Astrocyte (in vitro differentiated cells and primary cell): Measurements from ENCODE around the gene MCM7. TPM values are rescaled to one million over a fixed set of nuclear protein-coding genes. Genes with fewer than 3 reads are reported as not detected.

ENCODE experiments used
- DNase-seq: peaks from one replicate; pipeline ENCODE4 v3.0.0-alpha.2; 2010; ENCODE audit warnings: low read depth
- FAIRE-seq: peaks from 2 replicates; lab custom pipeline; 2011; peaks lifted over from hg19 to GRCh38; lab: Jason Lieb, UNC
- H2AFZ ChIP-seq: 2 replicates; pipeline ENCODE4 v1.6.0; 2012; ENCODE audit warnings: low read depth, low read length, inconsistent platforms
- H3K27ac ChIP-seq: 2 replicates; pipeline ENCODE4 v1.5.1; 2011; ENCODE audit warnings: low read depth, low read length, inconsistent platforms
- H3K27me3 ChIP-seq: 2 replicates; pipeline ENCODE4 v1.6.0; 2011; ENCODE audit warnings: low read length, inconsistent platforms; ENCODE audit not compliant: insufficient read depth
- H3K36me3 ChIP-seq: 2 replicates; pipeline ENCODE4 v1.5.1; 2011; ENCODE audit warnings: low read length, inconsistent platforms; ENCODE audit not compliant: insufficient read depth
- H3K4me1 ChIP-seq: 2 replicates; pipeline ENCODE4 v1.5.1; 2011; ENCODE audit warnings: low read length, inconsistent platforms; ENCODE audit not compliant: insufficient read depth
- H3K4me2 ChIP-seq: 2 replicates; pipeline ENCODE4 v1.6.0; 2012; ENCODE audit warnings: low read length, inconsistent platforms
- H3K4me3 ChIP-seq: 2 replicates; pipeline ENCODE4 v1.5.1; 2011; ENCODE audit warnings: low read depth, mild to moderate bottlenecking, low read length, inconsistent platforms; ENCODE audit not compliant: insufficient read depth
- H3K79me2 ChIP-seq: 2 replicates; pipeline ENCODE4 v1.6.0; 2012; ENCODE audit warnings: mild to moderate bottlenecking, low read length, inconsistent platforms; ENCODE audit not compliant: insufficient read depth
- H3K9ac ChIP-seq: 2 replicates; pipeline ENCODE4 v1.6.0; 2012; ENCODE audit warnings: mild to moderate bottlenecking, low read length, inconsistent platforms
- H3K9me3 ChIP-seq: 2 replicates; pipeline ENCODE4 v1.5.1; 2012; ENCODE audit warnings: low read depth, mild to moderate bottlenecking, low read length, inconsistent platforms; ENCODE audit not compliant: insufficient read depth
- H4K20me1 ChIP-seq: 2 replicates; pipeline ENCODE4 v1.6.0; 2012; ENCODE audit warnings: low read length, inconsistent platforms; ENCODE audit not compliant: insufficient read depth
- H3K27ac Mint-ChIP-seq: one replicate; pipeline ENCODE4 v1.8.0; 2021; ENCODE audit warnings: mild to moderate bottlenecking, mixed read lengths; ENCODE audit not compliant: unreplicated experiment
- H3K27me3 Mint-ChIP-seq: one replicate; pipeline ENCODE4 v1.8.0; 2021; ENCODE audit warnings: low read depth, mixed read lengths; ENCODE audit not compliant: unreplicated experiment
- H3K36me3 Mint-ChIP-seq: one replicate; pipeline ENCODE4 v1.8.0; 2021; ENCODE audit warnings: low read depth, mixed read lengths; ENCODE audit not compliant: unreplicated experiment
- H3K4me1 Mint-ChIP-seq: one replicate; pipeline ENCODE4 v1.8.0; 2021; ENCODE audit warnings: low read depth, mixed read lengths; ENCODE audit not compliant: unreplicated experiment
- H3K4me3 Mint-ChIP-seq: one replicate; pipeline ENCODE4 v1.8.0; 2021; ENCODE audit warnings: mild to moderate bottlenecking, moderate library complexity, mixed read lengths; ENCODE audit not compliant: unreplicated experiment
- H3K9me3 Mint-ChIP-seq: one replicate; pipeline ENCODE4 v1.8.0; 2021; ENCODE audit warnings: mild to moderate bottlenecking, mixed read lengths; ENCODE audit not compliant: unreplicated experiment
- CTCF ChIP-seq: IDR thresholded peaks from 2 replicates; pipeline ENCODE4 v1.5.1; 2011; ENCODE audit warnings: low read depth, mild to moderate bottlenecking, inconsistent platforms, low read length, moderate library complexity; ENCODE audit not compliant: insufficient read depth
- EZH2 ChIP-seq: IDR thresholded peaks from 2 replicates; pipeline ENCODE4 v1.6.1; 2012; ENCODE audit warnings: mild to moderate bottlenecking, low read length, inconsistent platforms; ENCODE audit not compliant: insufficient read depth
- total RNA-seq: library from RNA; stranded (reverse); gene quantifications from 2 replicates; pipeline ENCODE4 v1.2.1, GENCODE V29; 2021

Gene MCM7
- total RNA-seq, 1 donor from 2014 or later, result 55.2 TPM

GRCh38 chr7:100128637-100128963, 27.4 kb upstream of the MCM7 start:
- no peak overlapping the region for H3K4me3 ChIP-seq
- H3K36me3 ChIP-seq, result no peaks in the 10 kb centered on the region
- H3K79me2 ChIP-seq, result peaks cover 5% of the 10 kb centered on the region
- Mint-ChIP-seq H3K4me3 (peak overlapping the region; percentile 81), H3K4me1 (no peaks in the 10 kb centered on the region), H3K27ac (no peak overlapping the region), H3K9me3 (no peaks in the 10 kb centered on the region), H3K27me3 (peaks cover 4% of the 10 kb centered on the region), H3K36me3 (peaks cover 6% of the 10 kb centered on the region)
- H3K27me3 ChIP-seq, result no peaks in the 10 kb centered on the region
- peaks cover 19% of the 10 kb centered on the region for H3K4me1 ChIP-seq
- DNase-seq (no peak), FAIRE-seq (no peak)
- H3K27ac ChIP-seq, result no peak overlapping the region
- no peaks in the 10 kb centered on the region for H4K20me1 ChIP-seq
- no peak overlapping the region for H2AFZ ChIP-seq
- peak overlapping the region; percentile 99 for H3K4me2 ChIP-seq
- no peaks in the 10 kb centered on the region for H3K9me3 ChIP-seq
- H3K9ac ChIP-seq, result no peak overlapping the region
- TF ChIP-seq CTCF (no peak), EZH2 (no peak)

- no peaks in the 10 kb centered on the region for H4K20me1 ChIP-seq
- H3K36me3 ChIP-seq, result no peaks in the 10 kb centered on the region
- Mint-ChIP-seq H3K36me3 (peaks cover 6% of the 10 kb centered on the region), H3K27ac (no peak overlapping the region), H3K4me1 (no peaks in the 10 kb centered on the region), H3K27me3 (peaks cover 4% of the 10 kb centered on the region), H3K9me3 (no peaks in the 10 kb centered on the region), H3K4me3 (peak overlapping the region; percentile 81)
- FAIRE-seq, result no peak
- peak overlapping the region; percentile 95 for H3K9ac ChIP-seq
- H2AFZ ChIP-seq, result peak overlapping the region; percentile 97
- no peaks in the 10 kb centered on the region for H3K27me3 ChIP-seq
- TF ChIP-seq CTCF, result no peak
- TF ChIP-seq EZH2, result no peak
- H3K27ac ChIP-seq, result peak overlapping the region; percentile 95
- peak overlapping the region; percentile 99 for H3K4me2 ChIP-seq
- peaks cover 19% of the 10 kb centered on the region for H3K4me1 ChIP-seq
- no peak for DNase-seq
- peaks cover 5% of the 10 kb centered on the region for H3K79me2 ChIP-seq
- no peaks in the 10 kb centered on the region for H3K9me3 ChIP-seq
- H3K4me3 ChIP-seq, result peak overlapping the region; percentile 94
Observed at GRCh38 chr7:100127866-100128636, 26.9 kb upstream of the MCM7 start.
